ENCODE results near the gene MDH1B.
A peak's percentile ranks its signal among the peaks of the same experiment; 100 is the strongest.
"Not testable (repeated sequence)": the region's sequence is repeated elsewhere in the genome, so short reads cannot be mapped to it uniquely, and the experiment has no call there.

MDH1B gene

DNA sequence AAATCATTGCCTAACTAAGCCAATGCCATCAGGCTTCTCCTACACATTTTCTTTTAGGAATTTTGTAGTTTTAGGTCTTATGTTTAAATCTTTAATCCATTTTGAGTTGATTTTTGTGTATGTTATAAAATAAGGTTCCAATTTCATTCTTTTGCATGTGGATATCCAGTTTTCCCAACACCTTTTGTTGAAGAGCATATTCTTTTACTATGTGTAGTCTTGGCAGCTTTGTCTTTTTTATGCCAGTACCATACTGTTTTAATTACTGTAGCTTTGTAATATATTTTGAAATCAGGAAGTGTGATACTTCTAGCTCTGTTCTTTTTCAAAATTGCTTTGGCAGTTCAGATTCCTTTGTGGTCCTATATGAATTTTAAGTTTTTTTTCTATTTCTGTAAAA lies 11.3 kb upstream of the MDH1B start:
- DNase-seq (ENCODE audit: low read depth, low spot score), result no peak
- H3K4me3 ChIP-seq (ENCODE audit: low read length), result no peak overlapping the region

DNA sequence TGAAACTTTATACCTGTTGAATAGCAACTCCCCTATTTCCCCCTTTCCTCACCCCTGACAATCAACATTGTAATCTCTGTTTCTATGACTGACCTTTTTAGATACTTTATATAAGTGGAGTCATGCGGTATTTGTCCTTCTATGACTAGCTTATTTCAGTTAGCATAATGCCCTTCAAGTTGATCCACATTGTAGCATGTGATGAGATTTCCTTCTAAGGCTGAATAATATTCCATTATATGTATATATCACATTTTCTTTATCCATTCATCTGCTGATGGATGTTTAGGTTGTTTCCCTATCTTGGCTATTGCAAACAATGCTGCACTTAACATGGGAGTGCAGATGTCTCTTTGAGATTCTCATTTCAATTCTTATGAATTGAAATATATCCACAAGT lies 9.7 kb upstream of the MDH1B start:
- DNase-seq (ENCODE audit: low read depth, low spot score), result no peak
- H3K4me3 ChIP-seq (ENCODE audit: low read length), result no peak overlapping the region

DNA sequence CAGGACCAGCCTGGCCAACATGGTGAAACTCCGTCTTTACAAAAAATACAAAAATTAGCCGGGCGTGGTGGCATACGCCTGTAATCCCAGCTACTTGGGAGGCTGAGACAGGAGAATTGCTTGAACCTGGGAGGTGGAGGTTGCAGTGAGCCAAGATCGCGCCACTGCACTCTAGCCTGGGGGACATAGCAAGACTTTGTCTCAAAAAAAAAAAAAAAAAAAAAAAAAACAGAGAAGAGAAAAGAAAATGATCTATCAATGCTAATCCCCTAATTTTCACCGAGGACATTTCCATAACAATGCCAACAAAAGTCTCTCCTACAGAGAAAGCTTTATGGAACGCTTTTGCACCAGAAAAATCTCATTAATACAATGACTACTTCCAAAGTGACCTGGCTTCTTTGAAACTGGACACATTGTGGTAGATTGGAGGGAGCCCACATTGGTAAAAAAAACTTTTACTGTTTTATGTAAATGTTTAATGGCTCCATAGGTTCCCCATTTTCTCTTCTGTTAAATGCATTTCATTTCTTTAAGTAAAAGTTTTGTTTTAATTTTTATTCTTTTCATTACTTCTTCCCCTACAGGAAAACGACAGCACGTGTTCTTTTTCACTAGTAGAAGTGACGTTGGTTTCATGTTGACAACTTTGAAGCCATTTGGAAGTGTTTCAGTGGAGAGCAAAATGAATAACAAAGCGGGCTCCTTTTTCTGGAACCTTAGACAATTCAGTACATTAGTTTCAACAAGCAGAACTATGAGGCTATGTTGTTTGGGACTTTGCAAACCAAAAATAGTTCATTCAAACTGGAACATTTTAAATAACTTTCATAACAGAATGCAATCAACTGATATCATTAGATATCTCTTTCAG lies 1.2 kb upstream of the MDH1B start:
- peak overlapping the region; percentile 66 for H3K4me3 ChIP-seq (ENCODE audit: low read length)

DNA sequence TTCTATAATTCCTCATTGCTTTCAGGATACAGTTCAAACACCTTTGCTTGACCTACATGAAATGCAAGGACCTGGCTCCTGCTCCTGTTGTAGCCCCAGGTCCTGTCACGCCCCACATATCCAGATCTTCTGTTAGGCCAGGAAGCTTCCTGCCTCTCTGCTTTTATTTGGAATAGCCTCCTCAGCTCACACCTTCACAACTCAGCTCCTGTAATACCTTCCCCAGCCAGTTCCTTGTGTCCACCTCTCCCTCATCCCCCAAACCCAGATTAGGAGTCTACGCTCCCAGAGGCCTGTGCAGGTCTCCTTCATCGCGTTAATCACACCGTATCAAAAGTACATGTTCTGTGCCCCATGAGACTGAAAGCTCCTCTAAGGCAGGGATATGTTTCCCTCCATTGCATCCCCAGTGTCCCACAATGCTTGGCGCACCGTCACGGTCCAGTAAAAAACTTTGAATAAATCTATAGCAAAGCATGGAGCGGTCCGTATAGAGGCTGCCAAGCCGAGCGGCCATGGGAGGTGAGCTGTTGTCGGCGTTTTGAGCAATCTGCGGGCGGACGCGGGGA lies 371 bp downstream of the MDH1B start:
- DNase-seq (ENCODE audit: low read depth, low spot score), result no peak
- peak overlapping the region; percentile 66 for H3K4me3 ChIP-seq (ENCODE audit: low read length)

More for the DNA sequence above, 1.2 kb upstream of the MDH1B start:
- no peak for DNase-seq (ENCODE audit: low read depth, low spot score)

DNA sequence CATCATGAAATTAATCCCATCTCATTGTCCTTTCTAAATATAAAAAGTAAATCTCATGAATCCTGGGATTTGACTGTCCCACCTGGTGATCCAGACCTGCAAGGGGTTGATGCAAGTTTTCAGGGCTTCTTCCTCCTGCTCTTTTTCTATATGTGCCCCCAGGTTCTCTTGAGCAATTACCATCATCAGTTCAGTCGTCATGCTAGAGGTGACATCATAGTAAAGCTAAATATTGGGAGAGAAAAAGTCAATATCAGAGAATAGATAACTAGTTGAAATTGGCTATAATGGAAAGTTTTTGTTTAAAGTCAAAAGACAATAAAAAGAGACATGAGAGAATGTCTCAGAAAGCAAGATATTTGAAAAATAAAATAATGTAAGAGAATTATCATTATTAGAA lies 8.3 kb downstream of the MDH1B start:
- H3K4me3 ChIP-seq (ENCODE audit: low read length), result no peak overlapping the region
- DNase-seq (ENCODE audit: low read depth, low spot score), result no peak

DNA sequence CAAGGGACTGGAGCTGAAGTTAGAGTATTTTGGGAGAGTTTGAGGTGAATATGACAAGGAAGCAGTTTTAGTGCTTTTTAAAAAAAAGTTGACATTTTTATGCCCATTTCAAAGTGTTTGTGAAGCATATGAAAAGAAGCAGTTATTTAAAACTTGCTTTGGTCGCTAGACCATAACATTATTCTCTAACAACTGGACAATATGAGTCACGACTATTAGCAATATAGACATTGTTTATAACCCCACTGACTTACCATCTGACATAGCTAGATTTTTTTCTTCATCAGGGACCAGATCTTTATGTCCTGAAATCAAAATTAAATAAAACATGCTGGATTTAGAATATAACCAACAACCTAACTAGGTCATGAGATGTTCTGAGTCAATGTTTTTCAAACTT lies 24.3 kb downstream of the MDH1B start:
- no peak overlapping the region for H3K4me3 ChIP-seq (ENCODE audit: low read length)
- DNase-seq (ENCODE audit: low read depth, low spot score), result no peak

DNA sequence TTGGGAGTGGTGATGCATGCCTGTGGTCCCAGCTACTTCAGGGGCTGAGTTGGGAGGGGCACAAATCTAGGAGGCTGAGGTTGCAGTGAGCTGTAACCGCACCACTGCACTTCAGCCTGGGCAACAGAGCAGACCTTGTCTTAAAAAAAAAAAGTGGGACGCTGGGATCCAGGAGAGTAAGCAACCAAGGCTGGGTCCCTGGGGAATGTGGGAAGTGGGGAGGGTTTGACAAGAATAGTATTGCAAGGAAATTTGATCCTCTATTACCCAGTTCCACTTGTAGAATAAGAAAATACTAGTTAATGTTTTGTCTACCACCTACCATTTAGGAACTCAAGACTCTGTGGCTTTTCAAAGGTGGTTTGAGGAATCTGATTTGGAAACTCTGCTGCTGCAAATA lies 25.9 kb downstream of the MDH1B start:
- no peak overlapping the region for H3K4me3 ChIP-seq (ENCODE audit: low read length)
- no peak for DNase-seq (ENCODE audit: low read depth, low spot score)

DNA sequence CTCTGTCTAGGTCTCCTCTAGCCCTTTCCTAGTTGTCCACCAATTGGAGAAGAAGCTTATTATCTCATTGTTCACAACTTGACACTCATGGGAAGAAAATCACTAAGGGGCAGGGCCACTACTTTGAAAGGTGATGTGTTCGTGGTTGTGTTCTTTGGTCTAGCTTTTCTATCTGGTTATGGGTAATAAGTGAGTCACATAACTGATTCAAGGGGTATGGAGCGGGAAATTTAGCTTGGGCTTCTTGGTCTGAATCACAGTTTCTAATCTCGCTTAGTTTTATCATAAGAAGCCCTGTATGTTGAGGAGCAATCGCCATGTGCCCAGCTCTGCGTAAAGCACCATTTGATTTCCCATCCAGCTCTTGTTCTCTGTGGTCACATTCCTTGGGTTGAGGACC lies 28.2 kb downstream of the MDH1B start:
- no peak overlapping the region for H3K4me3 ChIP-seq (ENCODE audit: low read length)
- no peak for DNase-seq (ENCODE audit: low read depth, low spot score)

DNA sequence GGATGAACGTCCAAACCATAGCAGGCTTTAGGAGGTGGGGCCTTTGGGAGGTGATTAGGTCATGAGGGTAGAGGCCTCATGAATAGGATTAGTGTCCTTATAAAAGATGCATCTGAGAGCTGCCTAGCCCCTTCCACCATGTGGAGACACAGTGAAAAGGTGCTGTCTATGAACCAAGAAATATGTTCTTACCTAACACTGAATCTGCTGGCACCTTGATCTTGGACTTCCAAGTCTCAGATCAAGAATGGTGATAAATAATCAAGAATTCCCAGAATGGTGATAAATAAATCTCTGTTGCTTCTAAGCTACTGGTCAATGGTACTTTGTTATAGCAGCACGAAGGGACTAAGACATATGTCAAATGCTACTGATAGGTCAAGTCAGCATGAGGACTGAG lies 31.8 kb downstream of the MDH1B start:
- no peak for DNase-seq (ENCODE audit: low read depth, low spot score)
- H3K4me3 ChIP-seq (ENCODE audit: low read length), result no peak overlapping the region

DNA sequence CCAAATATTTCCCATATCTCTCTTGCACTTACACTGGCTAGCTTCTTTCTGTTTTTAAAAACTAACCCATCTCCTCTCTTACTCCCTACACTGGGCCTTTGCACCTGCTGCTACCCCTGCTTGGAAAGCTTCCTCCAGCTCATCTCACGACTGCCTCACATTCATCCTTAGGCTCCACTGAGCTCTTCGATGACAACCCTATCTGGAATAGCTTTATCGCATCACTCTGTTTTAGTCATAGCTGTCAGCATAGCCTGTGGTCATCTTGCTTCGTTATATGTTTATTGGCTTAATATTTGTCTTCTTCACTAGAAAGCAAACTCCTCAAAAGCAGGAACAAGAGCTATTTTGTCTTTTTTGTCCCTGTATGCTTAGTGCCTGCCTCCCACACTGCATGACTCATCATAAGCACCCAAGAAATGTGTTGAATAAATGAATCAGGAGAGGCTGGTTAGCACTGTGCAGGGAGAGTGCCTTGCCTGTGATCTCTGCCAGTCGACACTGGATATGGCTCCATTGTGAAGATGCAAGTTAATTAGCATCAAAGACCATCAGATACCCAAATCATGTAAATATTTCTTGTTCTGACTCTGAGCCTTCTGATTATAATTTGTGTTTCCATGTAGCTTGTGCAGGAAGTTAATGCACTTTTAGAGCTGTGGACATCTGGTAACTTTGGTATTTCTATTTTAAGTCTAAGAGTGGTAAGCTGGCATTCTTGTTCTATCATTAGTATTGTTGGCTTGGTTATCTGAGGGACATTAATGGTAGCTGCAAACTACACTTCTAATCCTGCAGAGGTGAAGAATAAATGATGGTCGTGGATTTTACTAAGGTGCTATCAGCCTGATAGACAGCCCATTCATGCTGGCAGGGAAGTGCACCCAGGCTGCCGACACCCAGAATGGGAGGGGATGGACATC lies 36.6 kb downstream of the MDH1B start:
- no peak overlapping the region for H3K4me3 ChIP-seq (ENCODE audit: low read length)
- no peak for DNase-seq (ENCODE audit: low read depth, low spot score)

DNA sequence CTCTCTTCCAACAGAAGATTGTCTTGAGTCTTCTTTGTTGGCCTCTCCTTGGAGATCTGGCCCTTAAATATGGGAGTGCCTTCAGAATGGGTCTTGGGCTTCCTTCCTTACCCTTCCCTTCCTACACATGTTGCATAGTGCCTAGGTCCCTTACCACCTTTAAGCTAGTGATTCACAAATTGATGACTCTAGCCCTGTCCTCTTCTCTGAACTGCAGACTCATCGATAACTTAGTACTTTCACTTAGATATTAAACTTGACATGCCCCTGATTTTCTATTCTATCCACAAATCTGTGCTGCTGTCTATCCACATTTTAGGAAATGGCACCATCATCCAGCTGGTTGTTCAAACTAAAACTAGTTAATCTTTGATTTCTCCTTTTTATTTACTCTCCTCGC lies 37.8 kb downstream of the MDH1B start:
- no peak for DNase-seq (ENCODE audit: low read depth, low spot score)
- H3K4me3 ChIP-seq (ENCODE audit: low read length), result no peak overlapping the region

DNA sequence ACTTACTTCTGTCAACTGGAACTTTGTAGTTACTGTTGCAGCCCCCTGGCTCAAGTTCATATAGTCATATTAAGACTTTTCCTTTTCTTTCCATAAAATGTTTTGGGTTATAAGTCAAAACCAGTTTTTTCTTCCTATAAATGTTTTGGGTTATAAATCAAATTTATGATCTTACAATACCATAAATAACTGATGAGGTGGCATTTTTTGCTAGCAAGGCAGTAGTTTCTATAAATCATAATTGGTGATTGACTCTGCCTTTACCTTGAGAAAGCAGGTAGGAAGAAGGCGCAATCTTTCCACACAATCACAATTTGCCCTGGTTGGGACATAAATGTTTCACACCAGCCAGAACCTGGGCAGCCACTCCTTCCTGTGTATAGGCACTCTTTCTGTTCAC lies 41.8 kb downstream of the MDH1B start:
- H3K4me3 ChIP-seq (ENCODE audit: low read length), result no peak overlapping the region
- DNase-seq (ENCODE audit: low read depth, low spot score), result no peak

DNA sequence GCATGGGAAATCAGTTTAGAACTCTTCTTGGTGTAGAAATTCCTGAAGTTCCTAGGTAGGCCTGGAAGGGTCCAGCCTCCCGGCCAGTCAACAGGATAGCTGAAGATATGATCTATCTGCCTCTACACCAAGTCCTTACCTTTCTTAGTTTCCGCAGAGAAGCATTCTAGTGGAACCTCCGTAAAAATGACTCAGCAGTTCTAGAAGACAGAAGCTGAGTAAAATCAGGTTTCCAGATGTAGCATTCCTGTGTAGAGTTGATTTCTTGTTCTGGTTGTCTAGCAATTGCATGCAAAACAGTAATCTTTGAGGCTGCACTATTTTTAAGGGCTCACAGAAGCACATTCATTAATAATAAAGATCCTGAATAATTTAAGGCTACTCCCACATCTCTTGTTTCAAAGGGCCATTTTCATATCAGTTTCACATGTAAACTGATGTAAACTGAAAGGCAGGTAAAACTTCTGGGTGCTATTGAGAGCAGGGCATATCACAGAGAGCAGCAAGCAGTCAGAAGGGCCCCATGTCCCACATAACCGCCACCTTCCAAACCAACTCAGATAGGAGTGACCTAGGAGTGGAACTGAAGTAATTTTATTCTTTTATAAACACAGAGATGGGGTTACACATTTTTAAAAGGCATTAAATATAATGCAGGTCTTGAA lies 43.7 kb downstream of the MDH1B start:
- no peak for DNase-seq (ENCODE audit: low read depth, low spot score)

DNA sequence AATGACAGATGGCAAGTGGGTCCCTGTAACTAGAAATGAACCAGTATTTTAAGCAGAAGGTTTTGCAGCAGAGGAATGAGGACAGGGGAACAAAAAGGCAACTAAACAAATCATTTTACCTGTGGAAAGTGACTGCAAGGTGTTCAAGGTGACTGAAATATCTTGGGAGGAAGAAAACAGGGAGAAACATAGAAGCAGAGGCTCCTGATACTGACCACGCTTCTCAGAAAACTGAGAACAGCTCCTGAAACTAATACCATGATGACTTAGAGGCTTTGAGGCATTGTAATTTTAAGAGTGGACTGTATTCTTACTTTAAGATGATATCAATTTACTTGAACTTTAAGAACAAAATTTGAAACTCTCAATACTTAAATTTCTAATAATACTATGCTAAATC lies 46.8 kb downstream of the MDH1B start, which contains the start of gene DYTN:
Gene DYTN, minus strand, starts transcription at position 101 of the 400 bp plus-strand sequence. CDS start 117 bp downstream, outside the sequence.
- no peak within 1 kb of the TSS for H3K4me3 ChIP-seq (ENCODE audit: low read length)
- DNase-seq (ENCODE audit: low read depth, low spot score), result no peak

More for the DNA sequence above, 43.7 kb downstream of the MDH1B start:
- no peak overlapping the region for H3K4me3 ChIP-seq (ENCODE audit: low read length)

DNA sequence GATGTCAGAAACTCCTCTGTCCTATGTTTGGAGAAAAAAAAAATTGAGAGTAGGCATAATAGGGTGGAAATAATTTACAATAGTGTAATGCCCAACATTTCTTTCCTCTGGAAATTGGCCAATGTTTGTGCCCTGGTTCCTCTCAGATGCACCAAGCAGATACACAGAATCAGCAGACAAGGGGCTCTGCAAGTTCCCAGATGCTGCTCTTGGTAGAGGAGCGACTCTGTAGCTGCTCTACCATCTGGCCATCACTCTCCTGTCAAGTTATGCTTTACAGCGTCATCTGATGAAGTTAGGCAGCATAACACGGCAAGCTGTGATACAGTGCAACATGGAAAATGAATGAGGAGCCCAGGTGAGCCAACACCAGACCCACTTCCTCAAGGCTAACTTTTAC lies 48.5 kb downstream of the MDH1B start:
- no peak for DNase-seq (ENCODE audit: low read depth, low spot score)

DNA sequence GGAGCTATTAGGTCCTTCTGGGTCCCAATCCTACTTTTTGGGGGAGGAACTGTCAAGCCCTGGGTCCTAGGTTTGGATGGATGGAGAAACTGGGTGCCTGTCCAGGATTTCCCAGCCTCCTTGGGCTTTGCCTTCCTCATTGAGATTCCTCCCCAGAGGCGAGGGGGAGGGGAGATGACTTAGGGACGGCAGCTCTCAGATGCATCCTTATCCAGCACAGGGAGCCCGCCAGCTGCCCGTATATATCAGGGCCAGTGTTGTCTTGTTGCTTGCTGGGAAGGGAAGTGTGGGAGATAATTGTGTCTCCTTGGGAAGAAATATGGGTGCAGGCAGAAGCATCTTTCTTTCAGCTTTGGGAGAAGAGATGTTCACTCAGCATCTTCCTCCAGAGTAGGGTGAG lies 49.9 kb downstream of the MDH1B start:
- H3K4me3 ChIP-seq (ENCODE audit: low read length); DNase-seq (ENCODE audit: low read depth, low spot score): not testable (repeated sequence)

More for the DNA sequence above, 48.5 kb downstream of the MDH1B start:
- no peak overlapping the region for H3K4me3 ChIP-seq (ENCODE audit: low read length)

DNA sequence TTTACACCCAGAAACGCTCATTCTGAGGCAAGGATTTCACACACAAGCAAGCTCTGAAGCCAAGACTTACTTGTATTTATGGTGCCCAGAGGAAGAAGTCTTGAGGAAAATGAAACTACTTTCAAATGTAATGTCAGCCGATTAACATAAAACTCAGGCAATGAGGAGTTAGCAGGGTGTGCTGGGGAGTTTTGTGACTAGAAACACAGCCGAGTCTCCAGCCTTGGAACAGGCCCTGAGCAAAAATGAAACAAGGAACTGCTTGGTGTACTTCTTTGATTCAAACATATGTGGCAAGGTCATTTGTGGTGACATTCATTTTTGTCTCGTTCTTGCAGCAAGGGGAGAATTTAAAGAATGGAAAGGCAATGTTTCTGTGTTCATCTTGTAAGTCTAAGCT lies 51.4 kb downstream of the MDH1B start:
- no peak for DNase-seq (ENCODE audit: low read depth, low spot score)
- H3K4me3 ChIP-seq (ENCODE audit: low read length), result no peak overlapping the region

DNA sequence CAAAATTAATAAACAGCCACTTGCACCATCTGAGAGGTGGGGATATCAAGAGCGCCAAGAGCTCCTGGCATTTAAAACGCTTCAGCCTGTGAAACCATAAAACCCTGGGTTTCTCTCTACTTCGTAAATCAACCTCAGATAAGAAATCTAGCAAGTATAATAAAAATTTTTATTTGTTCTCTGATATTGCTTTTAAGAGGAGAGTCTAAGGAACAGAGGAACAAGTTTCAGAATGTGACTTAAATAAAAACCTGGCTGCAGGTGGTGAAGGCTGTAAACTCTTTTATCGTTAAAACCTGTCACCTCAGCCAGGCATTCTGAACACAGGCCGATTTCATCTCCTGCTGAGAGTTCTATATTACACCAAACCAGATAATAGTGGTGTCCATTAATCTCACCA lies 56.8 kb downstream of the MDH1B start:
- no peak overlapping the region for H3K4me3 ChIP-seq (ENCODE audit: low read length)
- no peak for DNase-seq (ENCODE audit: low read depth, low spot score)

DNA sequence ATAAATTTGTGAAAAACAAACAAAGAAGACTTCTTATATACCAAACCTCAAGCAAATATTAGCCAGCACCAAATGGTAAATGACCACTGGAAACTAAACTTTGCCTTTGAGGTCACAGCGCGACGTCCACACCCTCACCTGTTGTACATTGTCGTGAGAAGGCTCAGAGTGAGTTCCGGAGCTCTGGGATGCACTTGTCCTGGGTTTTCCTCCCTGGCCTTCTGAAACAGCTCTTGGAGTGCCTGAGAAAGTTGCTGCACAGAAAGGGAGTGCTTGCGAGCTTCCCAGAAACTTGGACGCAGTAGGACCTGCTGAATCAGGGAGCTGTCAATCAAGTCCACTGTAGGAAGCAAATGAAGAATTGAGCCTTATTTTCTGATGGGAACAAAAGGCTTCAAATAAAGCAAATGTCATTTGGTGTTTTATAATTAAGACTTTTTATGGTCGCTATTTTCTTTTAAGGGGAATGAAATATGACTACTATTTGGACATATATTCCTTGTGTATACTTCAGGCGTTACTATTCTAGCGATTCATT lies 57.9 kb downstream of the MDH1B start:
- H3K4me3 ChIP-seq (ENCODE audit: low read length), result no peak overlapping the region
- no peak for DNase-seq (ENCODE audit: low read depth, low spot score)

Measured in Jurkat, Clone E6-1 (cell line).